Sigmoid colon (tissue), 4 donors: ENCODE measurements around the gene SH3BP1.

Experiments used
- EP300 ChIP-seq, 4 donors: sonication (generic); formaldehyde crosslinking; IDR thresholded peaks; one replicate each; pipeline ENCODE4 v1.6.1; 2017; ENCODE audit warnings: antibody characterized with exemption in 4 of 4
- TF ChIP-seq, protein P1 (sequence below), 4 experiments: fragments of 450-650 bp in 3 of 4; fragments of 200-600 bp in 1 of 4; IDR thresholded peaks; one replicate each; pipeline ENCODE4 v1.5.1; 2016 to 2019; ENCODE audit warnings: antibody characterized with exemption in 4 of 4, mild to moderate bottlenecking in 3 of 4, moderate library complexity in 2 of 4

- TF ChIP-seq, protein P1, sequence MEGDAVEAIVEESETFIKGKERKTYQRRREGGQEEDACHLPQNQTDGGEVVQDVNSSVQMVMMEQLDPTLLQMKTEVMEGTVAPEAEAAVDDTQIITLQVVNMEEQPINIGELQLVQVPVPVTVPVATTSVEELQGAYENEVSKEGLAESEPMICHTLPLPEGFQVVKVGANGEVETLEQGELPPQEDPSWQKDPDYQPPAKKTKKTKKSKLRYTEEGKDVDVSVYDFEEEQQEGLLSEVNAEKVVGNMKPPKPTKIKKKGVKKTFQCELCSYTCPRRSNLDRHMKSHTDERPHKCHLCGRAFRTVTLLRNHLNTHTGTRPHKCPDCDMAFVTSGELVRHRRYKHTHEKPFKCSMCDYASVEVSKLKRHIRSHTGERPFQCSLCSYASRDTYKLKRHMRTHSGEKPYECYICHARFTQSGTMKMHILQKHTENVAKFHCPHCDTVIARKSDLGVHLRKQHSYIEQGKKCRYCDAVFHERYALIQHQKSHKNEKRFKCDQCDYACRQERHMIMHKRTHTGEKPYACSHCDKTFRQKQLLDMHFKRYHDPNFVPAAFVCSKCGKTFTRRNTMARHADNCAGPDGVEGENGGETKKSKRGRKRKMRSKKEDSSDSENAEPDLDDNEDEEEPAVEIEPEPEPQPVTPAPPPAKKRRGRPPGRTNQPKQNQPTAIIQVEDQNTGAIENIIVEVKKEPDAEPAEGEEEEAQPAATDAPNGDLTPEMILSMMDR (IDR thresholded peaks at IDR 0.05) = no peak
- TF ChIP-seq EP300 (IDR thresholded peaks at IDR 0.05) = no peak
These were observed 24.2 kb downstream of the SH3BP1 start for GRCh38 chr22:37663521-37664140.
